IPS-NIHi7 (cell line): ENCODE data around the gene FAM221B.

ENCODE experiments used
- DNase-seq: peaks from one replicate; pipeline ENCODE4 v3.0.0; 2012; ENCODE audit warnings: mixed read lengths; ENCODE audit errors: extremely low spot score

The FAM221B gene, protein sequence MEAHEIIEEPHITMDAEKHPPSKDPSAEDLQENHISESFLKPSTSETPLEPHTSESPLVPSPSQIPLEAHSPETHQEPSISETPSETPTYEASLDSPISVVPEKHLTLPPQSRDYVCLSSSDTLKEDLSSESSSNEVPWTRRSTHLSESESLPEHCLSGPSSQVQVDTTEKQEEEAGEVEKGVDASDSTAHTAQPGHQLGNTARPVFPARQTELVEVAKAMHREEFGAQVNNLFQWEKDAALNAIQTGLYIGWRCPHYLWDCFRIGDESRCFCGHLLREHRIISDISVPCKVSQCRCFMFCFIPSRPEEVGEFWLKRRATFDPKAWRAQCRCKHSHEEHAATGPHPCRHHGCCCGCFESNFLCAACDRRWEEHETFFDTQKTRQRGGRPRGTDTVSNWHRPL

DNA sequence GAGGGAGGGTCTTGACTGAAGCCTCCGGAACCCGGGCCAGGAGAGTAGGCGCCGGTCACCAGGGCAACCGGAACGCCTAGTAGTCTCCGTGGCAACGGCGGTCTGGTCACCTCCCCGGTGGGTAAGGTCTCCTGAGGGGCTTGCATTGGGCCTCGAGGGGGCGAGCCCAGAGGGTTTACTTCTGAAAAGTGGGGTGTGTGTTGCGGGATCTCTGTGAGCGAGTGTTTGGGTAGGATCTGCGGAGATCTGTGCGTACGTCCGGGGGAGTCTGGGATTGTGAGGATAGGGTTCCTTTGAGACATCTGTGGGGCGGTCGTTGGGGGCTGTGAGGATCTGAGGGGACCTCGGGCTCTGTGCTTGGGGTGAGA is at the start of gene FAM221B:
FAM221B (minus strand) TSS at position 17 of the 368 bp plus-strand sequence. CDS start 2,571 bp downstream, outside the sequence.
- peak; percentile 50 for DNase-seq

DNA sequence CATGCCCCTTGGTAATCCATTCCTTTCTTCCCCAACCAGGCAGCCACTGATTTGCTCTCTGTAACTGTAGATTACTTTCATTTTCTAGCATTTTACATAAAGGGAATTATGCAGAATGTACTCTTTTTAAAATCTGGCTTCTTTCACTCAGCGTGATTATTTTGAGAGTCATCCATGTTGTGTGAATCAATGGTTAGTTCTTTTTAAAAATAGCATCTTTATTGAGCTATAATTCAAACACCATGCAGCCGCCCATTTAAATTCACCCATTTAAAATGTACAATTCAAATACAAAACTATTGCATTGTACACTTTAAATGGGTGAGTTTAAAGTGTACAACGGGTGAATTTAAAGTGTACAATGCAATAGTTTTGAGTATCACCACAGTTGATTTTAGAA is 44.0 kb upstream of the FAM221B start:
- DNase-seq, result no peak

DNA sequence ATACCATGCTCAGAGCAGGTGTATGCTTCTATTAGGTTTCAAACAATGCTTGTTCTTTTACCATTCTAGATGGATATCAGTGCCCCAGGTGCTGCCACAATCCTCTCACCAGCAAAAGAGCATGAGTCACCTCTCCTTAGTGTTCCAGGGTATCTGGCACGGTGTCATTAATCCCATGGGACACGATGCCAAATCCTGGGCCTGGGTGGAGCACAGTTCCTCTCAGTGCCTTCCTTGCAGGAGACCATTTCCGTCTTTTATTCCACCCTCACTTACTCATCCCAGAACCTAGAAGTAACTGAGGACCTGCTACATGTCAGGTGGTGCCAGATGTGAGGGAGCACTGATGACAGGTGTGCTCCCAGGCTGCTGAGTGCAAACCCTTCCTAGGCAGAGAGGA is 43.0 kb upstream of the FAM221B start:
- DNase-seq, result no peak

DNA sequence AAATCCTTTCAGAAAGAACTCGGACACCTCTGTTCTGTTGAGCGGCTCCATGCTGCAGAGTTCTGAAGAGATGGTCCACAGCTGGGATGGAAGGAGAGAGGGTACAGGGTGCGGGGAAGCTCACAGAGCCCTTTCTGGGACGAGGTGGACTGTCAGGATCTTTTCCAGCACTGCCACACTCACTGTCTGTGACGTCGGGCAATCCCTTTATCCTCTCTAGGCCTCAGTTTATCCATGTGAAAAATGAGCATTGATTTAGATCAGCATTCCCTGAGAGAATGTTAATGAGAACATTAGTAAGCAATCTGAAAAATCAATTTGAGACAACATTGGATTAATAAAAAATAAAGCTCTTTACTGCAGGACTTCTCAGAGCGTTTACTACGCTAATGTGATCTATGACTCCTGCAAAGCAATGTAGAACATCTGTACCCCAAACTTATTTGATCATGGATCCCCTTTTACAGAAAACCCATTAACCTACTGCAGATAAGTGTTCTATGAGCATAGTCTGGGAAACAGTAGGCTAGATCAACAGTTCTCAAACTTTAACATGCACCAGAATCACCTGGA is 41.9 kb upstream of the FAM221B start, which contains the start of gene OR13J1:
OR13J1 (minus strand) TSS at position 51 of the 573 bp plus-strand sequence; CDS start at position 51, 0 bp downstream.
- DNase-seq, result no peak

DNA sequence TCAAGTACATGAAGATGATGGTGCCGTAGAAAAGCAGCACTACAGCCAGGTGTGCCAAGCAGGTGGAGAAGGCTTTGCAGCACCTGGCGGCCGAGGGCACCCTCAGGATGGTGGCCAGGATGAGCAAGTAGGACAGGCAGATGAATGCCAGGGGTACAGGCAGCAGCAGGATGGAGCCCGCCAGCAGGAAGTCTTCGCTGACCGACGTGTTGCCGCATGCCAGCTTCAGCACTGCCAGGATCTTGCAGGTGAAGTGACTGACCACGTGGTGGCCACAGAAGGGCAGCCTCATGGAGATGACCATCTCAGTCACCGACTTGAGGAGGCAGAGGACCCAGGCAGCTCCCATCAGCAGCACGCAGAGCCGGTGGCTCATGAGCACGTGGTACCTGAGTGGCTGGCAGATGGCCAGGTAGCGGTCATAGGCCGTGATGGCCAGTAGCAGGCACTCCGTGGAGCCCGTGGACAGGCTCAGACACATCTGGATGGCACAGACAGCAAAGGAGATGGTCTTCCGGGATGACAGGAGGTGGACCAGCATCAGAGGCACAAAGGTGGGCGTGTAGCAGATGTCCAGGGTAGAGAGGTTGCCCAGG is 41.2 kb upstream of the FAM221B start:
- no peak for DNase-seq

DNA sequence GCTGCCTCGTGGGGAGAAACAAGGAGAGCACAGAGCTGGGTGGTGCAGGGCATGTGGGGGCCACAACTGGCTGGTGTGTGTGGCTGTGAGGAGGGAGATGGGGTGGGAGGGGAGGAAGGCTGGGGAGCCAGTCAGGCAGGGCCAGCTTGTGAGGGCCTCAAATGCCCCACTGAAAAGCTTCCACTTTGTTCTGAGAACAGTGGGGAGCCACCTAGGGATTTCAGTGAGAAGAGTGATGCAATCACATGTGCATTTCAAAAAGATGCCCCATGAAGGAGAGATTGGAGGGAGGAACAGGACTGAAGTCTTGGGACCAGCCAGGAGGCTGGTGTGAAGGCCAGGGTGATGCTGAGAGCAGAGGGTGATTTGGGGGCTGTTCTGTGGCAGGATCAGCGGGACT is 40.4 kb upstream of the FAM221B start:
- no peak for DNase-seq

DNA sequence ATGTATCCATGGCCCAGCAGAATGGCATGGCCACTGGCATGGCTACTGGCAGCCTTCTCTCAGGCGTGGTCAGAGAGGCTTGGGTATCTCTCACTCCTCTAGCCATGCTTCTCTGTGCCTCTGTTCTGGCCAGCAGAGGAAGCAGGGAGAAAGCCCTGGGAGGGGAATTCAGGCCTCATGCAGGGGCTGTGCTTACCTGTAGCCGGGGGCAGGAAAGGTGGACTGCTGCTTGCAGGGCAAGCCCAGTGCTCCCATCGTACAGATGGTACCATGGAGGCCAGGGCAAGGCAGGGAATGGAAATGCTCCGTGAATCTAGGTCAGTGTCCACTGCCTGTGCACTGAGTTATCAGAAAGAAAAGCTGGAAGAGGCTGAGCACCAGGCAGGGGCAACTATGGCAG is 39.0 kb upstream of the FAM221B start:
- DNase-seq, result no peak

DNA sequence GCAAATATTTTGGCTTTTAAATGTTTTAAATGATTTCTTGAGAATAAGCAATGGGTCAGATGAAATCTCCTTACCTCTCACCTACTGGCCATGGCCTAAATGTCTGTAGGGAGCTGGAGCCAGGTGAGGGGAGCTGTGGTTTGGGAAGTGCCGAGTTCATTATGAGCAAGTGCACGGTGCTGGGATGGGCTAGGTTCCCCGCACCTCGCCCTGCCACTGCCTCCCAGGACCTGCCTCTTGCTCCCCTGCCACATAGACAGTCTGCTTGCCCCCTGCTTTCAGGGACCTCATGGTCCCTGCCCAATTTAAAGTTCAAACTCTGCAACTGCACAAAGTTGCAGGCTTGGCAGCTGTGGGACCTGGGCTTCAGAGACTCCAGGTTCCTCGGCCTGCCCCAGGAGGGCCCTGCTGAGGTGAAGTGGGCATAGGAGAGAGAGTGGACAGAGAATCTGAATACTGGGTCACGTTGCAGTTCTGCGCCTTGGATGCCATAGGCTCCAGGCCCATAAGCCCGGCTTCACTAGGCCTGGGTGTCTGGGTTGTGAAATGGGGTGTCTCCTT is 36.2 kb upstream of the FAM221B start:
- DNase-seq, result no peak

DNA sequence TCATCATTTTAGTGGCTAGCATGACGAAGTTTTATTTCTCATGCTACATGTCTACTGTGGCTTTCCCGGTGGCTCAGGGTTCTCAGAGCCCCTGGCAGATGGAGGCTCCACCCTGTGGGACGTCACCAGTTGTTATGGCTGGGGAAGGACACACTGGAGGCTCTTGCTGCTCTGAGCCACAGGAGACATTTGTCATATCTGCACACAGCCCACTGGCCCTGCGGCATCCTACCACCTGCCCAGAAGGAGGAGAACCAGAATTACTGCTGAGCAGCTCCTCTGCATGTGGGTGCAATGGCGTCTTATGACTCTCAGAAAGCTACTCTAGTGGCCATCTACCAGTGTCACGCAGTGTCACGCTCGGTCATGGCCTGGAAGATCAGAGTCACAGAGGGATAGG is 35.1 kb upstream of the FAM221B start:
- no peak for DNase-seq

DNA sequence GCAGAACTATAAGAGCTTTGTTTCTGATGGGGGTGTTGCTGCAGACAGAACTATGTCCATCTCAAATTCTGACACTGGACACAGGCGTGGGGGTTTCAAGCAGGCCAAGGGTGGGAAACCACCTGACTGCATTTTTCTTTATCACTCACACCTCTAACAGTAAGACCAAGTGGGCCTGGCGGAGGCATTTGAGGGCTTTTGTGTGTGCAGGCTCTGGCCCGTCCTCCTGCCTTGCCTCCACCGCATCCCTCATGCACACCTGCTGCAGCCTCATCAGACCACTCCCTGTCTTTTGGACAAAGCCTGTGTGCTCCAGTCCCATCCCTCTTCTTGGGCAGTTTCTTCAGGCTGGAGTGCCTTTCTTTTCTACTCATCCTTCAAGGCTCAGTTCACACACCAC is 33.8 kb upstream of the FAM221B start:
- no peak for DNase-seq

DNA sequence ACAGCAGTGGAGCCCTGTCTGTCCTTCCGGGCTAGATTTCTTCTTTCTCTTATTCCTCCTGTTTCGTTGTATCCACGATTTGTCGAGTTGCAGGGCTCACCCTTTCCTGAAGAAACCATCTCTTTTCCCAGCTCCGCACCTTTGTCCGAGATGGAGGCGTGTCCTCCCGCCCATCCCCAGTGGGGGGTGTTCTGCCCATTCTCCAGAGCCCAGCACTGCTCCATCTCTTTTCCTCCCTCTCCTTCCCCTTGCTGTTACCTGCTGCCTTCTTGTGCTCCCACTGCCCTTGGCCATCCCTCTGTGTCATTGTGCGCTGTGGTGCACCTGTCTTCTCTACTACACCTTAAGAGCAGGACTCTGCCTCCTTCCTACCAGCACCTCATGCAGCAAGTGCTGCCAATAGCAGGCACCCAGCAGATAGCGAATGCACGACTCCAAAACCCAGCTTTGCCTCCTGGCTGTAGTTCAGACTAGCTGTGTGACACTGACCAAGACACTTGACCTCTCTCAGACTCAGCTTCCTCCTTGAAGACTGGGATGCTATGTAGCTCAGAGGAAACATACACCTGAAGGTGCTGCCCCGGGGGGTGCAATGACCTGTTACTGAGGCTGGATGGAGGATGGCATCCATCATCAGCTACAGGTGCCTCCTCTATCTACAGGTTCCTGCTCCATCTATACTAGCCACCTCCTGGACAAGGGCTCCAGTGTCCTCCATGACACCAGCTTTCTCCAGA is 32.8 kb upstream of the FAM221B start:
- peak; percentile 46 for DNase-seq

DNA sequence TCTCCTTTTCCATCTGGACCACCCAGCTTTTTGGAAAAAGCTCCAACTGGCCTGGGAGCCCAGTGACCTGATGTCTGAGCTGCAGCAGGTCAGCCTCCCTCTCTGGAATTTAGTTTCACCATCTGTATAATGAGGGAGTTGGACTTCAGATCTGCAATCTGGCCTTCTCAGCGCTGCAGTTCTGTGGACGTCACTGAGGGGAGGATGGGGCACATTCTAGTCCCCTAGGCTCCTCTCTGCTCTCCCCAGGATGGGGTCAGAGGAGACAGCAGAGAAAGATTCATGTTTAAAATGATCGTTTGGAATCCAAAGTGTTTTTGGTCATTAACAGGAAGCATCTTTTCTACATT is 31.4 kb upstream of the FAM221B start:
- DNase-seq, result no peak

DNA sequence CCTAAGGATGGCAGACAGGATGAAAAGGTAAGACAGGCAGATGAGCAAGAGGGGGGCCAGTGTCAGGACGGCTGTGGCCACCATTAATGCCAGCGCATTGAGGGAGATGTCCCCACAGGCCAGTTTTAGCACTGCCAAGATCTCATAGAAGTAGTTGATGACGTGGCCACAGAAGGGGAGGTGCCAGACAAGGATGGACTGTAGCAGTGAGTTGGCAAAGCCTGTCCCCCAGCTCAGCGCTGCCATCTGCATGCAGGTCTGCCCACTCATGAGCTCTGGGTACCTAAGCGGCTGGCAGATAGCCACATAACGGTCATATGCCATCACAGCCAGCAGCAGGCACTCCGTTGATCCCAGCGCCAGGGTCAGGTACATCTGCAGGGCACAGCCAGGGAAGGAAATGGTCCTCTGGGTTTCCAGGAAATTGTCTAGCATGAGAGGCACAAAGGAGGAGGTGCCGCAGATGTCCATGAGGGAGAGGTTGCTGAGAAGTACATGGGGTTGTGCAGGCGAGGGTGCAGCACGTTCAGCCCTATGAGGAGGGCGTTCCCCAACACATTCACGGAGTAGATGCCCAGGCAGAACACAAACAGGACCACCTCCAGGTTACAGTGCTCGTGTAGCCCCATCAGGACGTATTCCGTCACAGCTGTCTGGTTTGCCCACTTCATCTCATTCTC is 30.9 kb upstream of the FAM221B start:
- no peak for DNase-seq

DNA sequence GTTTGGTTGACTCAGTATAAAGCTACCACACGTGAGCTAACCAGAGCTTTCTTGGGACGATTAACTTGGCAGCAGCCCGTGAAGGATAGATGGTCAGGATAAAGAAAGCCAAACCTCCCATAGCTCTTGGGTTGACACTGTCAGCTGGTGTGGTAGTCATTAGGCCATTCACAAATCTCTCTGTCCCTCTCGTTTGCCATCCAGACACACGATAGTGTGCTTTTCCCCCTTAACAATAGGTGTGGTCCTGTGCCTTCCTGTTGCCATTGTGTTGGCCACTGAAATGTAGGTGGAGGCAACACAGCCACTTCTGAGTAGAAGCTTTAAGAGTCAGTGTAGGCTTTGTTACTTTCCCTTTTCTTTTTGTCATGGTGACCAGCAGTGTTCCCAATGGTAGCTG is 29.9 kb upstream of the FAM221B start:
- no peak for DNase-seq

DNA sequence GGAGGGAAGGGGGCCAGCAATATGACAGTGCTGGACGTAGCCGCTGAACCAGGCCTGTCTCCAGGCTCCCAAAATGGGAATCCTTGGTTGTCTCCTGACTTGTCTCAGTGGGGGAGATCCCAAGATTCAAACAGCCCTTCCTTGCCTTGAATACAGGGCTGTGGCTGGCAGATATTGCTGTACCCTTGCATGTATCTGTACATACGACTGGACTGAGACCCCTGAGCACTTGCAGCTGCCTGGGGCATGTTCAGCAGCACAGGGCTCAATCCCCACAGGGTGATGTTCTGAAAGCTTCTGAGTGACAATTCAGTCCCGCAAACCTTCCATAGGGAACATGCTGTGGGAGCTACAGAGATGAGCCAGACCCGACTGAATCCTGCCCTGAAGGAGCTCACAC is 28.4 kb upstream of the FAM221B start:
- DNase-seq, result no peak

DNA sequence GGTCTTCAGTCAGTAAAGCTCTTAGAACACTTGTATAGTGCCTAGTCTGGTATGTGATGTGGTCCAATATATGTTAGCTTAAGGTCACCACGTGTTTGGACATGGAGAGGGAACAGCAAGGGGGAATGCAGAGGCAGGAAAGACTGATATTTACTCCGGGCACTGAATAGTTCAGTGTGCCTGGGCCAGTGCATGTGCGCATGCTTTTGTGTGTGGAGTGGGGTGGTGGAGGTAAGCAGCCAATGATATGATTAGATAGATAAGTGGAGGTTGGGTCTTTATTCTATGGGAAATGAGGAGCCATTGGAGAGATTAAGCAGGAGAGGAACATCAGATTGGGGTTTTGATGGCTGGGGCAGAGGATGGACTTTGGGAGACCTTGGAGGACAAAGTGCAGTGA is 27.7 kb upstream of the FAM221B start:
- DNase-seq, result no peak

DNA sequence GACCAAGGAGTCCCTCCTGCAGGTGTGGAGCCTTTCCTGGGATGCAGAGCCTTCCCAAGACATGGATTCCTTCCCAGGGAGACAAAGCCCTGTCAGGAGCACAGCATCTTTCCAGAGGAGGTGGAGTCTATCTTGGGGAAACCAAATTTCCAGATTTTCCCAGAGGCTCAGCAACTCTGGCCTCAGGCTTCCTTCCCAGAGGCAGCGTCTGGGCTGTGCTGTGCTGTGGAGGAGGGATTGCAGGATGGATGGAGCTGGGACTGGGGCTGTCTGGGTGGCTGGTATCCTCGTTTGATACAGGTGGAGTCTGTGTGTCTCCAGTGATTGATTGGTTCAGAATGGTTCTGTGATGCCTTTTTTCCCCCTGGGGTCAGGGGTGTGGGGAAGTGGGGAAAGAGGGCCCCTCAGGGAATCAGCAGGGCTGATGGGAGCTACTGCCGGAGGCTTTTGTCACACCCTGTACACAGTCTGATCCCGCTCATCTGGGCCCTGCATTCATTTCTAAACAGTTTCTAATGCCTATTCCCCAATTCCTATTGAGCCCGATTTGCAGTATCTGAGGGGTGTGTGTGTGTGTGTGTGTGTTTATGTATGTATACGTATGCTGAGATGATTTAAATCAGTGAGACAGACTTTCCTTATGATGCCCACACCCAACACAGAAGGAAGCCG is 25.7 kb upstream of the FAM221B start:
- DNase-seq, result no peak

DNA sequence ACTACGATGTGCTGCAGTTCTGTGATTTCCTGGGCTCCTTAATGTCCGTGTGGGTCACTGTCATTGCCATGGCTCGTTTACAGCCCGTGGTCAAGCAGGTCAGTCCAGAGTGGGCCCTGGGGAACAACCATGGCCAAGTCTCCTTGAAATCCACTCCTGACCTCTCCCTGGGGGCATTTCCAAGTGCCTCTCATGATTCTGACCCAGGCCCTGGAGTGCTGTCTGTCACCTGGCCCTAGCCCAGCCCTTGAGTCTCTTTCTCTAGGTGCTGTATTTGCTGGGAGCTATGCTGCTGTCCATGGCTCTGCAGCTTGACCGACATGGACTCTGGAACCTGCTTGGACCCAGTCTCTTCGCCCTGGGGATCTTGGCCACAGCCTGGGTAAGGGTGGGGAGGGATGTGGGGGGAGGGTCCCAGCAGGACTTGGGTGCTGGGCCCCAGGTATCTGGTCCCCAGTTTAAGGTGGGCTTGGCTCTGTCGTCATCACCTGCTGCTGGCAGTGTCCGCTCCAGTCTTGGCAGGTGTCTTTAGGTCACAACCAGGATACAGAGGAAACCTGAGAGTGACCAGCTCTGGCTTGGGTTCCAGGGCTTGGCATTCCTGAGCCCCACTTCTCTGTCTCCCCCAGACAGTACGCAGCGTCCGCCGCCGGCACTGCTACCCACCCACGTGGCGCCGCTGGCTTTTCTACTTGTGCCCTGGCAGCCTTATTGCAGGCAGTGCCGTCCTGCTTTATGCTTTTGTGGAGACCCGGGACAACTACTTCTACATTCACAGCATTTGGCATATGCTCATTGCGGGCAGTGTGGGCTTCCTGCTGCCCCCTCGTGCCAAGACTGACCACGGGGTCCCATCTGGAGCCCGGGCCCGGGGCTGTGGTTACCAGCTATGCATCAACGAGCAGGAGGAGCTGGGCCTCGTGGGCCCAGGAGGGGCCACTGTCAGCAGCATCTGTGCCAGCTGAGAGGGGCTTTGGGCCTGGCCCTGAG is 24.6 kb upstream of the FAM221B start:
- no peak for DNase-seq

DNA sequence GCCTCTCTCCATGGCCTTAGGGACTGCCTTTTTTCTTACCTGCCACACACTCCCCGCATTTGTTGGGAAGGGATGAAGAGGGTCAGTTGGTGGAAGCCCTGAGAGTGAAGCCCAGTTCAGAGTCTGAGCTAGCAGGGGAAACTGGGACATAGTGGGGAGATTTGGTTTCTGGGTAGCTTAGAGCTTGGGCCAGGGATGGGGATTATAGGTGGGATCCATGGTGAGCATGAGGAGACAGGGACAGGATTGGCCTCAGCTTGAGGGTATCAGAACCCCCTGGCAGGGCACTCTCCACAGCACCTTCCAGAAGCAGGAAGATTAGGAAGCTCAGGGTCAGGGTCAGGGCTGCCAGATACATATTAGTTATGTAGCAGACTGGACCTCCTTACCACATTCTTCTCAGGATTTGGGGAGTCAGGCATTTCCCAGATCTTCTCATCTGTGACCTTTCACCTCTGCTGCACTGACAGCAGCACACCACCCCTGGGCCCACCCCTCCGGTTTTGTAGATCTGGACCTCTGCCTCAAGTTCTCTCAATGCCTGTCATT is 23.8 kb upstream of the FAM221B start:
- no peak for DNase-seq
